ENCODE data around the gene HMCN2. TPM values are rescaled to one million over a fixed set of nuclear protein-coding genes. Genes with fewer than 3 reads are reported as not detected.

HMCN2 gene
- total RNA-seq, 1 donor from 2014 or later = not detected

GRCh38 chr9:130259044-130259443 is 6.5 kb upstream of the HMCN2 start:
- no peak overlapping the region for H3K4me3 Mint-ChIP-seq
- no peak overlapping the region for H3K27ac Mint-ChIP-seq
- peaks cover 37% of the 10 kb centered on the region for H3K27me3 Mint-ChIP-seq
- no peak for ATAC-seq (ENCODE audit: low read depth)
- DNase-seq = no peak
- TF ChIP-seq CTCF (IDR thresholded peaks at IDR 0.05) = no peak
- intact Hi-C loops (cut with micrococcal nuclease) = no loop called here
- H3K36me3 Mint-ChIP-seq (ENCODE audit: low read depth) = no peaks in the 10 kb centered on the region
- ChIA-PET CTCF (no interaction called here), POLR2A (no interaction called here)
- H3K9me3 Mint-ChIP-seq = peaks cover 2% of the 10 kb centered on the region
- no peaks in the 10 kb centered on the region for H3K4me1 Mint-ChIP-seq

- ATAC-seq (ENCODE audit: low read depth) = no peak
- no peak overlapping the region for H3K27ac Mint-ChIP-seq
- ChIA-PET POLR2A (no interaction called here), CTCF (no interaction called here)
- H3K4me3 Mint-ChIP-seq = no peak overlapping the region
- intact Hi-C loops (cut with micrococcal nuclease) = no loop called here
- H3K36me3 Mint-ChIP-seq (ENCODE audit: low read depth) = no peaks in the 10 kb centered on the region
- peaks cover 44% of the 10 kb centered on the region for H3K27me3 Mint-ChIP-seq
- no peaks in the 10 kb centered on the region for H3K9me3 Mint-ChIP-seq
- H3K4me1 Mint-ChIP-seq = no peaks in the 10 kb centered on the region
- no peak for DNase-seq
- TF ChIP-seq CTCF (IDR thresholded peaks at IDR 0.05) = no peak
Observed at GRCh38 chr9:130260816-130261765, 4.5 kb upstream of the HMCN2 start.

GRCh38 chr9:130262061-130262745 is 3.4 kb upstream of the HMCN2 start:
- Mint-ChIP-seq H3K4me1 (no peaks in the 10 kb centered on the region), H3K27ac (no peak overlapping the region), H3K36me3 (ENCODE audit: low read depth) (no peaks in the 10 kb centered on the region), H3K4me3 (no peak overlapping the region), H3K27me3 (peaks cover 54% of the 10 kb centered on the region), H3K9me3 (no peaks in the 10 kb centered on the region)
- intact Hi-C loops (cut with micrococcal nuclease) = no loop called here
- DNase-seq = no peak
- ATAC-seq (ENCODE audit: low read depth) = no peak
- TF ChIP-seq CTCF (IDR thresholded peaks at IDR 0.05) = no peak
- CTCF ChIA-PET = no interaction called here
- POLR2A ChIA-PET = no interaction called here

GRCh38 chr9:130262771-130263170 is 2.8 kb upstream of the HMCN2 start:
- intact Hi-C loops (cut with micrococcal nuclease) = no loop called here
- no peak overlapping the region for H3K4me3 Mint-ChIP-seq
- ChIA-PET POLR2A (no interaction called here), CTCF (no interaction called here)
- no peak overlapping the region for H3K27ac Mint-ChIP-seq
- H3K36me3 Mint-ChIP-seq (ENCODE audit: low read depth) = no peaks in the 10 kb centered on the region
- no peaks in the 10 kb centered on the region for H3K9me3 Mint-ChIP-seq
- H3K4me1 Mint-ChIP-seq = no peaks in the 10 kb centered on the region
- peaks cover 59% of the 10 kb centered on the region for H3K27me3 Mint-ChIP-seq
- no peak for TF ChIP-seq CTCF (IDR thresholded peaks at IDR 0.05)
- DNase-seq = no peak
- ATAC-seq (ENCODE audit: low read depth) = no peak

GRCh38 chr9:130263601-130264413 is 1.8 kb upstream of the HMCN2 start:
- peaks cover 63% of the 10 kb centered on the region for H3K27me3 Mint-ChIP-seq
- DNase-seq (no peak), ATAC-seq (ENCODE audit: low read depth) (no peak)
- POLR2A ChIA-PET = no interaction called here
- H3K4me3 Mint-ChIP-seq = no peak overlapping the region
- no peaks in the 10 kb centered on the region for H3K9me3 Mint-ChIP-seq
- intact Hi-C loops (cut with micrococcal nuclease) = no loop called here
- H3K27ac Mint-ChIP-seq = no peak overlapping the region
- CTCF ChIA-PET = no interaction called here
- no peak for TF ChIP-seq CTCF (IDR thresholded peaks at IDR 0.05)
- no peaks in the 10 kb centered on the region for H3K36me3 Mint-ChIP-seq (ENCODE audit: low read depth)
- peaks cover 3% of the 10 kb centered on the region for H3K4me1 Mint-ChIP-seq

Data from activated B cell treated with CpG ODN at 0.5 μM for 24 hours (primary cell).